Esophagus squamous epithelium (tissue), 4 donors: Measurements from ENCODE around the gene NASP.

Source experiments
- POLR2A ChIP-seq, 4 donors: fragments of 450-650 bp; IDR thresholded peaks; one replicate each; pipeline ENCODE4 v1.6.1; 2017; ENCODE audit warnings: antibody characterized with exemption in 4 of 4, mild to moderate bottlenecking in 4 of 4, moderate library complexity in 3 of 4
- TF ChIP-seq, protein P1 (sequence below), 6 experiments: fragments of 450-650 bp in 4 of 6; fragments of 200-600 bp in 2 of 6; sonication (generic) in 2 of 6; IDR thresholded peaks; one replicate each; pipeline ENCODE4 v1.5.1; 2016 to 2019; ENCODE audit warnings: antibody characterized with exemption in 6 of 6, mild to moderate bottlenecking in 4 of 6, moderate library complexity in 4 of 6

- TF ChIP-seq, protein P1, sequence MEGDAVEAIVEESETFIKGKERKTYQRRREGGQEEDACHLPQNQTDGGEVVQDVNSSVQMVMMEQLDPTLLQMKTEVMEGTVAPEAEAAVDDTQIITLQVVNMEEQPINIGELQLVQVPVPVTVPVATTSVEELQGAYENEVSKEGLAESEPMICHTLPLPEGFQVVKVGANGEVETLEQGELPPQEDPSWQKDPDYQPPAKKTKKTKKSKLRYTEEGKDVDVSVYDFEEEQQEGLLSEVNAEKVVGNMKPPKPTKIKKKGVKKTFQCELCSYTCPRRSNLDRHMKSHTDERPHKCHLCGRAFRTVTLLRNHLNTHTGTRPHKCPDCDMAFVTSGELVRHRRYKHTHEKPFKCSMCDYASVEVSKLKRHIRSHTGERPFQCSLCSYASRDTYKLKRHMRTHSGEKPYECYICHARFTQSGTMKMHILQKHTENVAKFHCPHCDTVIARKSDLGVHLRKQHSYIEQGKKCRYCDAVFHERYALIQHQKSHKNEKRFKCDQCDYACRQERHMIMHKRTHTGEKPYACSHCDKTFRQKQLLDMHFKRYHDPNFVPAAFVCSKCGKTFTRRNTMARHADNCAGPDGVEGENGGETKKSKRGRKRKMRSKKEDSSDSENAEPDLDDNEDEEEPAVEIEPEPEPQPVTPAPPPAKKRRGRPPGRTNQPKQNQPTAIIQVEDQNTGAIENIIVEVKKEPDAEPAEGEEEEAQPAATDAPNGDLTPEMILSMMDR (IDR thresholded peaks at IDR 0.05), result no peak
- no peak for TF ChIP-seq POLR2A (IDR thresholded peaks at IDR 0.05)
Measured at GRCh38 chr1:45647248-45648021, 63.6 kb downstream of the NASP start.
